Kidney glomerular epithelial cell (primary cell): ENCODE results near the gene KLHL30.

Source experiments
- DNase-seq: peaks from one replicate; lab custom pipeline; 2025; lab: John Stamatoyannopoulos, UW

KLHL30 gene

GRCh38 chr2:238149841-238150572, 11.5 kb downstream of the KLHL30 start:
- no peak for DNase-seq

DNA sequence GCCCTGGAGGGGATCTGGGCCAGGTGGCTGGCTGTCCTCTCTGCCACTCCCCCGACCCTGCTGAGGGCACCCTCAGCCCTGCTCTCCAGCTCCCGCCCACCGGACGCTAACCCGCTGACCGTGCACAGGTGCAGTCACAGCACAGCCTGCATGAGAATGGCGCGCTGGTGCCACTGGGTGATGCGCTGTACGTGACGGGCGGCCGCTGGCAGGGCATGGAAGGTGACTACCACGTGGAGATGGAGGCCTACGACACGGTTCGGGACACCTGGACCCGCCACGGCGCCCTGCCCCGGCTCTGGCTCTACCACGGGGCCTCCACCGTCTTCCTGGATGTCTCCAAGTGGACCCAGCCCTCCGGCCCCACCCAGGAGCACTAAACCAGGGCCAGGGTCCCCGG, 12.2 kb downstream of the KLHL30 start:
- DNase-seq, result no peak

DNA sequence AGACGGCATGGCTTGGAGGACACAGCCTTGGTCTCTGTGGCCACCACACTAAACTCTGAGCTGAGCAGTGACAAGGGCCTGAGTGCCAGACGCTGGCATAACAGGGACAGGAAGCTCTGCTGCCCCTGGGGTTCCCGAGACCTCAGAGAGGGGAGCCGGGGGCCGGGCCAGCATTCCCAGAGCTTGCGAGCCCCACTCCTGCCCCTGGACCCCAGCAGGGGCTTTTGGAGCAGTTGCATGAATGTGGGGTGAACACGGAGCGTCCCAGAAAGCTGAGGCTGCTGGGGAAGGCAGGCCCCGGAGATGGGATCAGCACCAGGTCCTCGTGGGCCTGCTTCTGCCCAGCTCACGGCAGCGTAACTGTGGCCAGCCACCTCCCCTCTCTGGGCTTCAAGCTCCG, 12.7 kb downstream of the KLHL30 start:
- DNase-seq, result no peak

DNA sequence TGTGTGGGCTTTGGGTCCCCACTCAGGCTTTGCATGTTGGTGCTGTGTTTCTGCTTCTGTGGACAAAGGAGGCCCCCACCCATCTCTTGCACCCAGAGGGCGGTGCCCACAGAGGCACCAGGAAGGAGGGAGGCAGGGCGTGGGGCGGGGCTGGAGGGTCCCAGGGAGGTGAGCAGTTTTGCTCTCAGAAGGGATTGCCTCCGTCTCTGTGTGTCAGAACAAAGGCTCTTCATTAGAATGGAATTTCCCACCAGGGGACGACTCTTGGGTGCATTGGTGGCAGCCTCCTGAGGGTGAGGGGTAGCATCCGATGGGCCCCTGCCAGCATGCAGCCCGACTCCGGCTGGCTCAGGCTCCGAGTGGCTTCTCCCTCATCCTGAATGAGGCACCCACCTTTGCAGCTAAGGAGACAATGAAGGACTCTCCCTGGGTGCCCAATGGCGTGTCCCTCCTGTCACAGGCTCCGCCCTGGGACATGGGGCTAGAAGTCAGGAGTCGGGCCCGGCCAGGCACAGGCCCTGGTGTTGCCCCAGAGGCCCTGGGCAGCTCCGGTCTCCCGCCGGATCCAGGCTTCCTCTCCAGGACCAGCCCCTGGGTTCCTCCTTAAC, 13.3 kb downstream of the KLHL30 start:
- DNase-seq, result no peak

- DNase-seq, result no peak
Measured at GRCh38 chr2:238152771-238153688, 14.6 kb downstream of the KLHL30 start.

DNA sequence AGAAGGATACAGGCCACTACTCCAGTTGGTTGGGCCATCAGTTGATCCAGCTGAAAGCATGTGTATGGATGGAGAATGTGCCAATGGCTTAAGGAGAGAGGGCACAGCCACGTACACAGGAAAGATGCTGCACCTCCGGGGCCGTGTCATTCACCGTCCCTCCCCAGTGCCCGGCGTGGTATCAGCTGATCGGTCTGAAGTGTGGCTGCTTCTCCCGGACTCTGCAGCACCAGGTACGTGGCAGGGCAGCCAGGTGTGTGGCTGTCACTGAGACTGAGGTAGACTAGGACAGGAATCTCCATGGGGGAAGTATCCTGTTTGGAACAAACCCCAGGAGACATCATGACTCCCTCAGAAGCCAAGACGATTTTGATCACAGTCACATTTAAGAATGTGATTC, 16.1 kb downstream of the KLHL30 start:
- no peak for DNase-seq

GRCh38 chr2:238155051-238155760, 16.7 kb downstream of the KLHL30 start:
- DNase-seq, result peak; percentile 98

GRCh38 chr2:238155761-238156694, 17.6 kb downstream of the KLHL30 start:
- DNase-seq, result peak; percentile 25

DNA sequence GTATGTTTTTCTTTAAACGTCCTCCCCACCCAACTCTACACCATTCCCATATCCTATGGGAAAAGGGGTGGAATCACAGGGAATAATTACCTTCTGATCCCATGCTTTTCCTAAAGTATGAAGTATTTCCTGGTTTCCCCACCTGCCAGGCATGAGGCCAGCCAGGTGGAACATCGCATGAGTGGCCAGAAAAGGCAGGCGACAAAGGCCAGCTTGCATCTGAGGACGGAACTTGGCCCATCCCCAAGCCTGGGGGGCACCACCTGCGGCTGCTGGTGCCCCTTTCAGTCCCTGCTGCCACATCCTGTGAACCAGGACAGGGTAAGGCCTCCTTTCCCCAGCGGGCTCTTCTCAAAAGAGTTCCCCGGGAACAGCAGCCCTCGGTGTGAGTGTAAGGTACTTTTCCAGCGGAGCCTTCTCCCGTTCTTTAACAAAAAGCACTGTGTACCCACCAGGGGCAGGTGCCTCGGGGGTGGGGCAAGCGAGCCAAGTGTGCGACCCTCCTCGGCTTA, 19.1 kb downstream of the KLHL30 start:
- no peak for DNase-seq

DNA sequence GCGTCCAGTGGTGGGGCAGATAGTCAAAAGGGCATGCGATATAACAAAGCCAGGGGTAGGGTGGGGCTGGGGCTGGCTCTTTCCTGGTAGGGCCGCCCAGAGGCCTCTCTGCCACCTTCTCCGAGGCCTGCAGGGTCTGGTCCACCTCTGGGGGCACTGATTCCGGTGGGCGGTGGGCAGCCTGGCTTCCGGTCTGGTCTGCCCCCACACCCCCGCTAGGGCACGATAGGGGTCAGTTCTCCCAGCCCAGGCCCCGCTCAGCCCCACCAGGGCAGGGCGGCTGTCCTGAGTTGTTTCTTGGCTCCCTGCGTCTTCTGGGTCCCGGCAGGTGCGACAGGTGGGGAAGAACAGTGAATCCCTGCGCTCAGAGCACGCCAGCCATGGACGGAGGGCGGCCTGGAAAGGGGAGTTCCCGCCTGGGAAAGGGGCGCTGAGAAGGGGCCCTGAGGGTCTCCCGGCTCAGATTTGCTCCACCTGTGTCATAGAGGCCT, 19.6 kb downstream of the KLHL30 start:
- DNase-seq, result no peak

DNA sequence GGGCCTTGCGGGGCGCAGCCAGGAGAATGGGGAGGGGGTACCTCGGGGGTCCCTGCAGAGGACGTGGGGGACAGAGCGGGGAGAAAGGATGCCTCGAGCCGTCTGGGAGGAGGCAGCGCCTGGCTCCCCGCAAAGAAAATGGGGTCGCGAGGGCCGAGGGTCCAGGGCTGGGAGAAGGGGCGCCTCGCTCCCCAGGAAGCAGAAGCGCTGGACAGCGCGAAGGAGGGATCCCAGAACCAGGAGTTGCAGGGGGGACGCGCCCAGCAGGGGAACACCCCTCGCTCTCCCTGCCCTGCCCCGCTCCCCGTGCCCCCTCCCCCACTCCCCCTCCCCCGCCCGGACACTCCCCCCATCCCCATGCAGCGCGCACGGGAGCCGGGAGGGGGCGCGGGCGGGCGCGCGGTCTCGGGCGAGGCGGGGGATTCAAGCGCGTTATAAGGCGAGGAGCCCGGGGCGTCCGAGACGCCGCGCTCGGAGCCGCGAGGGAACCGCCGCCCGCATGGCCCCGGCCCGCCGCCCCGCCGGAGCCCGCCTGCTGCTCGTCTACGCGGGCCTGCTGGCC, 20.1 kb downstream of the KLHL30 start, which contains the start of gene ERFE:
ERFE (plus strand) TSS at position 462 of the 562 bp plus-strand sequence; CDS start at position 500, 38 bp downstream.
- DNase-seq, result no peak

- no peak for DNase-seq
Measured at GRCh38 chr2:238159071-238159539, 20.6 kb downstream of the KLHL30 start.

DNA sequence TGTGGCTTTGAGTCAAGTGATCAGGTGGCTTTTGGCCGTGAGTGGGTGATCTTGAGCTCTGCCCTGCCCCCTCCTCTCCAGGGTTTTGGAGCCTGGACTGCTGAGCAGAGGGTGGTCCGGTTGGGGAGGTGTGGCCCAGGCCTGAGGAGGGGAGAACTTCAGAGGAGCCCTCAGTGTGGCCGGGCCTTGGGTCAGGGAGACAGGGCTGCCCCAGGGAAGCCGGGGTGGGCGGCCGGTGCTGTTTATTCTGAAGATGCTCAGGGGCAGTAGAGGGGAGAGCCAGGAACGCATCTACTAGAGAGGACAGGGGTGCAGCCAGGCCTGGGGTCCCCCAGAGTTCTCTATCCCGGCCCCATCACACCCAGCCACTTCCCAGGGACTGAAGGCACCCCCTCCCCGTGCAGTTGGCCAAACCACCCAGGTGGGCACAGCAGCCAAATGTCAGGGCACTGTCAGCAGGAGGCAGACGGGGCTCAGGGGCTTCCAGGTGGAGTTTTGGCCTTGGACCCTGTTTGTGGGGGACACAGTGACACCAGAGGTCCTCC, 21.3 kb downstream of the KLHL30 start:
- DNase-seq, result no peak

- DNase-seq, result no peak
Measured at GRCh38 chr2:238160206-238161129, 22.0 kb downstream of the KLHL30 start.

DNA sequence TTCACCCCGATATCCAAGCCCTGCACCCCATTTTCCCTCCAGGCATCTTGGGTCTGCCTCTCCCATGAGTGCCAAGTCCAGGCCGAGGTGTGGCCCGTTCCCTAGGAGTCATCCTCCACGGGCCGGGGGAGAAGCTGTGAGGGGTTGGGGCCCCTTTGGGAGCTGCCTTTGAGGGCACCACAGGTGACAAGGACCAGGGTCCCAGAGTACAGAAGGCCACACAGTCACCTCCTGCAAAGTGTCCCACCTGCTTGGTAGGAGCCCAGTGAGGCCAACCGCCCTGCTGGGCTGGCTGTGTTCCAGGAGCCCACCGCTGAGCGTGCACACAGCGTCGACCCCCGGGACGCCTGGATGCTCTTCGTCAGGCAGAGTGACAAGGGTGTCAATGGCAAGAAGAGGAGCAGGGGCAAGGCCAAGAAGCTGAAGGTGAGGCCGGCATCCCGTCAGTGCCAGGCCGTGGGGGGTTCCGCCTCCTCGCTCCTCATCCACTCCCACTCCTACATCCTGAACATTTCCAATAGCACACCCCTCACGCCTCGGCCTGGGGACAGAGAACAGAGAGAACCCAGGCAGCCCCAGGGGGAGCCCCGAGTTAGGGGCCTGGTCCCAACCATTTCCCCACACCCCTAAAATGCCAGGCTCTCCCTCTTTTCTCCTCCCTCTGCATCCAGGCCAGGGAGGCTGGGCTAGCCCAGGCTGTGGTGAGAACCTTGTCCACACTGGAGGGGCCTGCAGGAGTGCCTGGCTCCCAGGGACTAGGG, 23.0 kb downstream of the KLHL30 start:
- no peak for DNase-seq

- DNase-seq, result no peak
Measured at GRCh38 chr2:238162251-238162845, 23.9 kb downstream of the KLHL30 start.

DNA sequence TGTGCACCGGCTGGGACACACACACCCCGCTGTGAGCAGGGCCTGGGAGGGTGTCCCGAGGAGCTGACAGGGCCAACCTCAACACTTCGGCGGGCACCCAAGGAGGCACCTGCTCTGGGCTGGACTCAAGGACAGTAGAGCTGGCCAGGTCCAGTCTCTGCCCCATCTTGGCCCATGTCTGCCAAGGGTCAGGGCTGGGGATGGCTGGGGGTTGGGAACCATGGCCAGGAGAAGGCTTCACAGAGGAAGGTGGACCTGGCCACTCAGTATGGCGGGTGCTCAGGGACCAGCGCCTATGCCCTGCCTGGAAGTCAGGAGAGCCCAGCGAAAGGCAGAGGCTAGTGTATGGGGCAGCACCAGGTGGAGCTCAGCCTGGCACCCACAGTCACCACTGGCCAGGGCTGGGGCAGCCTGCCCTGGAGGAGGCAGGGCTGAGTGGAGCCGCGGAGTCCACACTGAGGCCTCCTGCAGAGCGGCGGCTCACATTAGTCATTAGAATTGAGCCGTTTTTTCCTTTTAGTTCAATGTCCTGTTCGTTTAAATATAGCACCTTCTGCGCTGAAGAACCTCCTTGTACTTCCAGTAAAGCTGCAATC, 24.5 kb downstream of the KLHL30 start:
- peak; percentile 61 for DNase-seq
